K562 (cell line): ENCODE measurements around the gene CLIP2. TPM values are rescaled to one million over a fixed set of nuclear protein-coding genes. Genes with fewer than 3 reads are reported as not detected.

ENCODE experiments used
- ATAC-seq: fragments of 200-7000 bp; cut with Tn5 transposase; 3 replicates; pipeline ENCODE4 v1.9.1; 2020; ENCODE audit warnings: moderate library complexity
- BruUV-seq: library from RNA; stranded (reverse); fragments of 400-500 nt; replicated peaks from 2 replicates; lab custom pipeline; 2021; lab: Mats Ljungman, UMichigan
- CTCF ChIA-PET: fragments of 300-600 bp; formaldehyde crosslinking; extraction: SDS; loops from one replicate; lab custom pipeline; 2021; ENCODE audit warnings: low intra/inter-chr PET ratio; lab: Yijun Ruan, JAX
- POLR2A ChIA-PET: fragments of 300-600, 350-650 bp; sonication (Branson Sonifier 250); formaldehyde crosslinking; extraction: SDS; loops from one replicate; lab custom pipeline; 2021; ENCODE audit warnings: antibody characterized with exemption, inconsistent platforms; lab: Yijun Ruan, JAX
- DNase-seq, 4 experiments: peaks; one replicate each; pipeline versions ENCODE4 v3.0.0 to v3.0.0-alpha.2; 2011 to 2018; ENCODE audit warnings: low spot score in 3 of 4, mixed read lengths in 3 of 4; ENCODE audit errors: extremely low read depth in 1 of 4
- FAIRE-seq: peaks from 2 replicates; lab custom pipeline; 2011; peaks lifted over from hg19 to GRCh38; lab: Jason Lieb, UNC
- H2AFZ ChIP-seq: 2 replicates; pipeline ENCODE4 v1.6.0; 2011; ENCODE audit warnings: low read depth, low read length, control low read depth, inconsistent platforms
- H3K27ac ChIP-seq: fragments of 200-600 bp; 3 replicates; pipeline ENCODE4 v1.8.0; 2011; ENCODE audit warnings: low read depth, mild to moderate bottlenecking, control low read depth, inconsistent platforms, low read length, moderate library complexity, mixed read lengths; ENCODE audit errors: extremely low read depth
- H3K27me3 ChIP-seq, 2 experiments: fragments of 300-600 bp in 1 of 2; 2 replicates in 1 of 2; 3 replicates in 1 of 2; pipeline versions ENCODE4 v1.6.0 to v1.8.0; 2011; ENCODE audit warnings: inconsistent platforms in 2 of 2, low read length in 2 of 2, mild to moderate bottlenecking in 1 of 2, mixed read lengths in 1 of 2, moderate library complexity in 1 of 2; ENCODE audit not compliant: control insufficient read depth in 2 of 2, insufficient read depth in 2 of 2
- H3K36me3 ChIP-seq: fragments of 300-600 bp; 3 replicates; pipeline ENCODE4 v1.8.0; 2011; ENCODE audit warnings: mild to moderate bottlenecking, low read length, inconsistent platforms; ENCODE audit not compliant: control insufficient read depth, insufficient read depth
- H3K4me1 ChIP-seq, 2 experiments: fragments of 200-600 bp in 1 of 2; replicated peaks in 1 of 2; 2 replicates in 1 of 2; 3 replicates in 1 of 2; pipeline versions ENCODE4 v1.5.1 to v1.8.0; 2011; ENCODE audit warnings: inconsistent platforms in 2 of 2, low read length in 2 of 2, mild to moderate bottlenecking in 1 of 2, mixed read lengths in 1 of 2, moderate library complexity in 1 of 2; ENCODE audit not compliant: control insufficient read depth in 2 of 2, insufficient read depth in 2 of 2
- H3K4me2 ChIP-seq: 2 replicates; pipeline ENCODE4 v1.6.1; 2011; ENCODE audit warnings: low read length, control low read depth, inconsistent platforms, mixed read lengths; ENCODE audit not compliant: insufficient read depth
- H3K4me3 ChIP-seq: fragments of 200-600 bp; sonication (generic), shearing (Covaris generic); 2 replicates; pipeline ENCODE4 v1.5.1; 2016; ENCODE audit warnings: control low read depth, inconsistent platforms
- H3K79me2 ChIP-seq: fragments of 200-600 bp; 3 replicates; pipeline ENCODE4 v1.8.0; 2011; ENCODE audit warnings: low read length, inconsistent platforms; ENCODE audit not compliant: control insufficient read depth, insufficient read depth
- H3K9ac ChIP-seq, 2 experiments: 2 replicates each; pipeline versions ENCODE4 v1.6.0 to v1.6.1; 2011; ENCODE audit warnings: low read depth in 2 of 2, low read length in 2 of 2, control low read depth in 1 of 2, inconsistent platforms in 1 of 2, mild to moderate bottlenecking in 1 of 2, mixed read lengths in 1 of 2; ENCODE audit not compliant: insufficient read depth in 1 of 2
- H3K9me1 ChIP-seq: one replicate; pipeline ENCODE4 v1.6.0; 2011; ENCODE audit warnings: inconsistent platforms, mild to moderate bottlenecking, low read length, moderate library complexity; ENCODE audit not compliant: control insufficient read depth, insufficient read depth
- H3K9me3 ChIP-seq: replicated peaks from 2 replicates; pipeline ENCODE4 v1.5.1; 2011; ENCODE audit warnings: low read depth, low read length, inconsistent platforms; ENCODE audit not compliant: control insufficient read depth, insufficient read depth
- H4K20me1 ChIP-seq: replicated peaks from 2 replicates; pipeline ENCODE4 v1.6.1; 2011; ENCODE audit warnings: low read length, inconsistent platforms, mixed read lengths; ENCODE audit not compliant: control insufficient read depth, insufficient read depth
- BHLHE40 ChIP-seq: IDR thresholded peaks from 2 replicates; pipeline ENCODE4 v1.6.1; 2011; ENCODE audit warnings: low read length, improper control_type of control experiment
- CTCFL ChIP-seq: IDR thresholded peaks from 2 replicates; pipeline ENCODE4 v1.6.1; 2011; ENCODE audit warnings: borderline replicate concordance, low read depth, mild to moderate bottlenecking, moderate library complexity, low read length; ENCODE audit not compliant: insufficient read depth, poor library complexity, severe bottlenecking
- HNRNPK ChIP-seq: fragments of 200-400 bp; formaldehyde crosslinking; IDR thresholded peaks from one replicate; pipeline ENCODE4 v1.6.1; 2018; ENCODE audit warnings: mild to moderate bottlenecking, low read depth, low read length; ENCODE audit not compliant: poor library complexity, severe bottlenecking
- MAX ChIP-seq: sonication (generic); formaldehyde crosslinking; IDR thresholded peaks from 2 replicates; pipeline ENCODE4 v1.9.0; 2022; ENCODE audit warnings: mild to moderate bottlenecking, missing genetic modification reagents
- MYC ChIP-seq, 2 experiments: fragments of 250-450 bp in 1 of 2; sonication (Bioruptor Pico) in 1 of 2; IDR thresholded peaks; 2 replicates each; pipeline versions ENCODE4 v1.5.1 to v1.6.1; 2012 to 2021; ENCODE audit warnings: low read depth in 2 of 2, borderline replicate concordance in 1 of 2, improper control_type of control experiment in 1 of 2, low read length in 1 of 2, mild to moderate bottlenecking in 1 of 2, moderate library complexity in 1 of 2
- POLR3A ChIP-seq: IDR thresholded peaks from 2 replicates; pipeline ENCODE4 v1.6.1; 2011; ENCODE audit warnings: borderline replicate concordance, mild to moderate bottlenecking, moderate library complexity; ENCODE audit not compliant: insufficient read length, insufficient read depth; ENCODE audit errors: extremely low read depth
- PURB ChIP-seq: sonication (generic); formaldehyde crosslinking; IDR thresholded peaks from 2 replicates; pipeline ENCODE4 v1.9.0; 2021; ENCODE audit warnings: low read depth, mild to moderate bottlenecking, missing genetic modification reagents
- RAD51 ChIP-seq: fragments of 450-650 bp; IDR thresholded peaks from 2 replicates; pipeline ENCODE4 v1.7.1; 2016; ENCODE audit warnings: low read depth, mild to moderate bottlenecking, borderline replicate concordance
- STAG1 ChIP-seq: sonication (generic); formaldehyde crosslinking; IDR thresholded peaks from 2 replicates; pipeline ENCODE4 v1.5.0; 2020; ENCODE audit warnings: missing genetic modification reagents, borderline replicate concordance
- TFAP4 ChIP-seq: sonication (generic); formaldehyde crosslinking; IDR thresholded peaks from 2 replicates; pipeline ENCODE4 v1.8.0; 2022; ENCODE audit warnings: missing genetic modification reagents, mild to moderate bottlenecking, moderate library complexity, borderline replicate concordance
- U2AF2 ChIP-seq: fragments of 200-400 bp; formaldehyde crosslinking; optimal IDR thresholded peaks from 2 replicates; pipeline ENCODE3; 2017; ENCODE audit warnings: low read depth, mild to moderate bottlenecking, low read length
- ZBTB7A ChIP-seq: IDR thresholded peaks from 2 replicates; pipeline ENCODE4 v1.6.1; 2011; ENCODE audit warnings: low read depth, mild to moderate bottlenecking, low read length, moderate library complexity, borderline replicate concordance; ENCODE audit not compliant: control insufficient read depth
- ZNF133 ChIP-seq: fragments of 250-450 bp; sonication (Bioruptor Pico); IDR thresholded peaks from 2 replicates; pipeline ENCODE4 v1.4.0; 2020; ENCODE audit warnings: mild to moderate bottlenecking
- WGBS: fragments of 100-300 bp; shearing (Covaris generic); methylation state at CpG from one replicate; pipeline ENCODE4 v1.1.6; 2016; ENCODE audit warnings: low coverage, mixed read lengths; ENCODE audit not compliant: insufficient coverage; ENCODE audit errors: missing lambda C conversion rate; 5-methylcytosine and 5-hydroxymethylcytosine counted together
- in situ Hi-C: fragments of 300-500 bp; cut with MboI; formaldehyde crosslinking; loops from 4 replicates; pipeline ENCODE4 v1.15.0; 2018; ENCODE audit warnings: inconsistent platforms, mixed read lengths
- intact Hi-C: fragments of 100-400 bp; cut with micrococcal nuclease; formaldehyde crosslinking; loops from 2 replicates; pipeline ENCODE4 v1.14.2; 2022
- polyA plus RNA-seq, 8 experiments: library from polyadenylated mRNA; depleted of rRNA in 4 of 8; stranded (reverse) in 5 of 8; unstranded in 3 of 8; fragments of >200 nt; fragmentation: Nextera tagmentation in 2 of 8; fragmentation: Illumina TruSeq in 1 of 8; extraction: Ambion mirVana in 2 of 8; extraction: Trizol in 1 of 8; gene quantifications; 2 replicates each; pipeline versions ENCODE4 v1.2.1 to v1.2.3, GENCODE V29; 2011 to 2014; ENCODE audit warnings: inconsistent platforms in 1 of 8, missing spikeins in 1 of 8
- total RNA-seq, 7 experiments: library from RNA; depleted of rRNA in 6 of 7; stranded (reverse); fragments of >200 nt in 6 of 7; fragmentation: Illumina TruSeq in 2 of 7; extraction: Trizol in 2 of 7; gene quantifications; 2 replicates each; pipeline versions ENCODE4 v1.2.1 to v1.2.3, GENCODE V29; 2011 to 2021; ENCODE audit warnings: low replicate concordance in 1 of 7

The CLIP2 gene
- total and polyA plus RNA-seq, 9 of the 15 experiments (the other 6 are each of a cell fraction or from before 2014, with no cell fraction given): 0.07 to 5.4 (median 2.1) TPM

GRCh38 chr7:74404741-74405140 is 115.5 kb downstream of the CLIP2 start (continued):
- no peak for TF ChIP-seq ZNF133 (CRISPR knock-in tag)
- TF ChIP-seq, all 486 proteins: peak for 2

GRCh38 chr7:74405191-74405898 is 116.1 kb downstream of the CLIP2 start:
- DNase-seq: peak; percentile 76 to 91 (median 87)
- WGBS: 14% methylated on average over 31 of the region's 31 CpGs
- TF ChIP-seq HNRNPK: no peak
- TF ChIP-seq CTCFL: peak; percentile 58
- peak; percentile 84 for TF ChIP-seq ZBTB7A
- no peak for TF ChIP-seq U2AF2
- TF ChIP-seq TFAP4 (CRISPR knock-in tag): peak; percentile 44; the same call in 1 of the 2 replicates
- no peak for TF ChIP-seq BHLHE40
- TF ChIP-seq POLR3A: no peak
- no peak; the same call in 1 of the 2 replicates for TF ChIP-seq MAX (CRISPR knock-in tag)
- peak; percentile 49; the same call in 1 of the 2 replicates for TF ChIP-seq STAG1 (CRISPR knock-in tag)
- no peak for TF ChIP-seq PURB (CRISPR knock-in tag)
- peak; percentile 23; the same call in 1 of the 2 replicates for TF ChIP-seq RAD51
- TF ChIP-seq MYC (IDR thresholded peaks at IDR 0.05; ENCODE audit: low read depth, low read length): peak; percentile 28; the same call in 1 of the 2 replicates
- TF ChIP-seq MYC (CRISPR knock-in tag; IDR thresholded peaks at IDR 0.05; ENCODE audit: borderline replicate concordance, low read depth): no peak

More at GRCh38 chr7:74405191-74405898, 116.1 kb downstream of the CLIP2 start:
- no peaks in the 10 kb centered on the region for H3K9me1 ChIP-seq
- H3K9me3 ChIP-seq: no peaks in the 10 kb centered on the region
- peak overlapping the region; percentile 57 for H3K4me2 ChIP-seq
- H3K27ac ChIP-seq: no peak overlapping the region
- intact Hi-C loops: no loop called here
- ChIA-PET CTCF (interaction anchor here (0.8 kb wide), 1 partner anchor 199 kb away, joined by 3 read pairs; no protein-coding TSS in a partner anchor), POLR2A (interaction anchor here (0.6 to 1.0 kb wide), 2 partner anchors 16 to 208 kb away, joined by 3 to 4 read pairs; no protein-coding TSS in a partner anchor)
- in situ Hi-C loops: loop anchor here (10.0 to 25.0 kb wide), 2 partner anchors 469 to 632 kb away; no protein-coding TSS in a partner anchor
- H4K20me1 ChIP-seq: no peaks in the 10 kb centered on the region; the same call in 1 of the 2 replicates
- H2AFZ ChIP-seq: peak overlapping the region; percentile 66
- H3K4me1 ChIP-seq: peaks cover 8 to 27% of the 10 kb centered on the region in 2 experiments
- no peaks in the 10 kb centered on the region for H3K36me3 ChIP-seq
- ATAC-seq (peak; percentile 87), FAIRE-seq (peak; percentile 49)
- H3K79me2 ChIP-seq: no peaks in the 10 kb centered on the region
- peak overlapping the region in 1 of 2 experiments; percentile 23; a peak in 2 of 4 replicates for H3K9ac ChIP-seq
- no TSS peak for BruUV-seq
- H3K27me3 ChIP-seq: peaks cover 0 to 19% of the 10 kb centered on the region in 2 experiments; a peak in 2 of 5 replicates
- no peak overlapping the region; the same call in 1 of the 2 replicates for H3K4me3 ChIP-seq
